Neural crest cell (in vitro differentiated cells): Measurements from ENCODE around the gene ZNF225. TPM values are rescaled to one million over a fixed set of nuclear protein-coding genes. Genes with fewer than 3 reads are reported as not detected.
"Not testable (repeated sequence)": the region's sequence is repeated elsewhere in the genome, so short reads cannot be mapped to it uniquely, and the experiment has no call there.

ENCODE experiments used
- DNase-seq: peaks from one replicate; pipeline ENCODE4 v3.0.0; 2021; ENCODE audit warnings: low read depth, mixed read lengths, low spot score
- H3K27ac Mint-ChIP-seq: one replicate; pipeline ENCODE4 v1.8.0; 2021; ENCODE audit warnings: mild to moderate bottlenecking, mixed read lengths; ENCODE audit not compliant: unreplicated experiment
- H3K27me3 Mint-ChIP-seq: 2 replicates; pipeline ENCODE4 v1.8.0; 2021; ENCODE audit warnings: low read depth, mild to moderate bottlenecking, mixed read lengths
- H3K36me3 Mint-ChIP-seq: 2 replicates; pipeline ENCODE4 v1.8.0; 2021; ENCODE audit warnings: low read depth, mild to moderate bottlenecking, mixed read lengths
- H3K4me1 Mint-ChIP-seq: 2 replicates; pipeline ENCODE4 v1.8.0; 2021; ENCODE audit warnings: mixed read lengths
- H3K4me3 Mint-ChIP-seq: one replicate; pipeline ENCODE4 v1.8.0; 2021; ENCODE audit warnings: mild to moderate bottlenecking, mixed read lengths
- H3K9me3 Mint-ChIP-seq: 2 replicates; pipeline ENCODE4 v1.8.0; 2021; ENCODE audit warnings: mixed read lengths
- total RNA-seq: library from RNA; stranded (reverse); gene quantifications from 2 replicates; pipeline ENCODE4 v1.2.1, GENCODE V29; 2021
- TF ChIP-seq, protein P1 (sequence below): fragments of 200-600 bp; sonication (generic); conservative IDR thresholded peaks from 2 replicates; pipeline ENCODE4 v1.5.0; 2021; ENCODE audit warnings: antibody characterized with exemption, mild to moderate bottlenecking

Gene ZNF225
- total RNA-seq, 1 donor from 2014 or later = 6.9 TPM

DNA sequence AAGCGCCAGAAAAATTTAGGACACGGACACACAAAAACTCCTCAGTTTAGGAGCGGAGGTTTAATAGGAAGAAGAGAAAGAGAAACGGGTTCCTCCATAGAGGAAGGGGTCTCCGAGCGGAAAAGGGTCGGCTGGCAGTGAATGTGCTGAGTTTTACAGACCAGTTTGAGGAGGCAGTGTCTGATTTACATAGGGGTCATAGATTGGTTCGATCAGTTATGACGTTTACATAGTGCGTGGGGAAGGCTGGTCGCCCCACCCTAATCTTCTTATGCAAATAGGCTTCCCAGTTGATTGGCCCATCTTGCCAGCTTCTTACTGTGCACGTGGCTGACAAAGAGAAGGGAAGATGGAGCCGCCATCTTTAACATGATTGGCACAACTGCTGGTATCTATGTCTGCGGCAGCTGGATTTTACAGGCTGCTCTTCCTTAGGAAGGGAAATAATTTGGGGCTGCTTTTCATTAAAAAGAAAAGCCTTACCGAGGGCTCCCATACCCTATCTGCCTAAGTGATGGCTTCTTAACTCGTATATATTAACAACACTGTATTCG, 1.2 kb upstream of the ZNF225 start:
- DNase-seq = peak; percentile 4
- H3K36me3 Mint-ChIP-seq = peaks cover 43% of the 10 kb centered on the region

DNA sequence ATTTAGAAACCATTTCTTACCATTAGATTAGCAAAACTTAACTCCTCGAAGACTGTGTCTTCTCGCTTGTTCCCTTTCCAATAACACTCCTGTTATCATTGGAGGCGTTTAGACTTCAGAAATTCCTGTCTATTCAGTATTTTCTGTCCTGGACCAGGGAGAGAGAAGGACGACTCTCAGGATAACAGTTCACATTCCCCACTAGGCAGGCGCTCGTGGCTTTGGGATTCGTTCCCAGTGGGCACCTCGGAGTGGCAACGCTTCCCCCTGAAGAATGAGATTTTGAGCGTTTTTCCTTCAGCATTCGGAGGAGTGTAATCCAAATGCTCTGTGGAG, 429 bp upstream of the ZNF225 start:
- peaks cover 32% of the 10 kb centered on the region for H3K4me1 Mint-ChIP-seq
- no peak for DNase-seq
- H3K36me3 Mint-ChIP-seq = peaks cover 40% of the 10 kb centered on the region
- TF ChIP-seq, protein P1, sequence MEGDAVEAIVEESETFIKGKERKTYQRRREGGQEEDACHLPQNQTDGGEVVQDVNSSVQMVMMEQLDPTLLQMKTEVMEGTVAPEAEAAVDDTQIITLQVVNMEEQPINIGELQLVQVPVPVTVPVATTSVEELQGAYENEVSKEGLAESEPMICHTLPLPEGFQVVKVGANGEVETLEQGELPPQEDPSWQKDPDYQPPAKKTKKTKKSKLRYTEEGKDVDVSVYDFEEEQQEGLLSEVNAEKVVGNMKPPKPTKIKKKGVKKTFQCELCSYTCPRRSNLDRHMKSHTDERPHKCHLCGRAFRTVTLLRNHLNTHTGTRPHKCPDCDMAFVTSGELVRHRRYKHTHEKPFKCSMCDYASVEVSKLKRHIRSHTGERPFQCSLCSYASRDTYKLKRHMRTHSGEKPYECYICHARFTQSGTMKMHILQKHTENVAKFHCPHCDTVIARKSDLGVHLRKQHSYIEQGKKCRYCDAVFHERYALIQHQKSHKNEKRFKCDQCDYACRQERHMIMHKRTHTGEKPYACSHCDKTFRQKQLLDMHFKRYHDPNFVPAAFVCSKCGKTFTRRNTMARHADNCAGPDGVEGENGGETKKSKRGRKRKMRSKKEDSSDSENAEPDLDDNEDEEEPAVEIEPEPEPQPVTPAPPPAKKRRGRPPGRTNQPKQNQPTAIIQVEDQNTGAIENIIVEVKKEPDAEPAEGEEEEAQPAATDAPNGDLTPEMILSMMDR = peak; percentile 20
- peak overlapping the region; percentile 99 for H3K4me3 Mint-ChIP-seq
- H3K27ac Mint-ChIP-seq = peak overlapping the region; percentile 91
- H3K27me3 Mint-ChIP-seq = no peaks in the 10 kb centered on the region
- H3K9me3 Mint-ChIP-seq = peaks cover 13% of the 10 kb centered on the region

More for the DNA sequence above, 1.2 kb upstream of the ZNF225 start:
- no peaks in the 10 kb centered on the region for H3K27me3 Mint-ChIP-seq
- TF ChIP-seq, protein P1 = no peak
- no peak overlapping the region for H3K27ac Mint-ChIP-seq
- peak overlapping the region; percentile 99 for H3K4me3 Mint-ChIP-seq
- peaks cover 19% of the 10 kb centered on the region for H3K9me3 Mint-ChIP-seq
- peaks cover 32% of the 10 kb centered on the region for H3K4me1 Mint-ChIP-seq

DNA sequence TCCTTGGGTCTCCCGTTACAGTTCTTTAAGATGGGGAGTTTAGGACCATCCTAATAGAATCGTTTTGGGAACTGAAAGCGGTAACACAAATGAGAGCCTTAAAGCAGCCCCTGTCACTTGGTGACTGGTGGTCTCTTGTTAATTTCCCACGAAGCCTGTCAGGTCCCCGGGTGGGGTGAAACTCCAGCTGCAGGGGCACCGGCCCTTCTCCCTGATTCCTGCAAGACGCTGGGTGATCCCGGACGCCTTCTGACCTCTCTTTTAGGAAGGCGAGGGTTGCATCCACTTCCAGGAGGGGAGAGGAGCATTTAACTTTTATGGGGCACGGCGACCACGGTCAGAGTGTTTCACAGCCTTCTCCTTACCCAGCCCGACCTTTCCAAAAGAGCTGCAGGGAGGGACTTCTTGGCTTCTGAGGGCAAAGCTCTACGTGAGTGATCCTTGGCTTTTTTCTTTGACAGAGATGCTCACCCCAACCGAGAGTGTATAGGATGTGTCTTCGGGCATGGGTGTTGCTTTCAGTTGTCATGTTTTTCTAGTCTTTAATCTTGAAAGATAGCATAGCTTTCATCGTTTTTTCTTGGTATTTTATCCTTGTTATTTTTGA, 688 bp downstream of the ZNF225 start:
- H3K27me3 Mint-ChIP-seq = no peaks in the 10 kb centered on the region
- H3K9me3 Mint-ChIP-seq = peaks cover 13% of the 10 kb centered on the region
- H3K27ac Mint-ChIP-seq = peak overlapping the region; percentile 91
- DNase-seq = no peak
- H3K4me3 Mint-ChIP-seq = peak overlapping the region; percentile 99
- TF ChIP-seq, protein P1 = no peak
- peaks cover 32% of the 10 kb centered on the region for H3K4me1 Mint-ChIP-seq
- H3K36me3 Mint-ChIP-seq = peaks cover 31% of the 10 kb centered on the region

DNA sequence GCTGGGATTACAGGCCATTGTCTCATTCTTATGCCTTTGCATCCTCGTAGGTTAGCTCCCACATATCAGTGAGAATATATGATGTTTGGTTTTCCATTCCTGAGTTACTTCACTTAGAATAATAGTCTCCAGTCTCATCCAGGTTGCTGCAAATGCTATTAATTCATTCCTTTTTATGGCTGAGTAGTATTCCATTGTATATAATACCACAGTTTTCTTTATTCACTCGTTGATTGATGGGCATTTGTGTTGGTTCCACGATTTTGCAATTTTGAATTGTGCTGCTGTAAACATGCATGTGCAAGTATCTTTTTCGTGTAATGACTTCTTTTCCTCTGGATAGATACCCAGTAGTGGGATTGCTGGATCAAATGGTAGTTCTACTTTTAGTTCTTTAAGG, 8.0 kb downstream of the ZNF225 start:
- not testable (repeated sequence) for H3K4me1 Mint-ChIP-seq, H3K27ac Mint-ChIP-seq, H3K27me3 Mint-ChIP-seq, DNase-seq, H3K4me3 Mint-ChIP-seq
- Mint-ChIP-seq H3K9me3 (peaks cover 18% of the 10 kb centered on the region), H3K36me3 (peaks cover 68% of the 10 kb centered on the region)

DNA sequence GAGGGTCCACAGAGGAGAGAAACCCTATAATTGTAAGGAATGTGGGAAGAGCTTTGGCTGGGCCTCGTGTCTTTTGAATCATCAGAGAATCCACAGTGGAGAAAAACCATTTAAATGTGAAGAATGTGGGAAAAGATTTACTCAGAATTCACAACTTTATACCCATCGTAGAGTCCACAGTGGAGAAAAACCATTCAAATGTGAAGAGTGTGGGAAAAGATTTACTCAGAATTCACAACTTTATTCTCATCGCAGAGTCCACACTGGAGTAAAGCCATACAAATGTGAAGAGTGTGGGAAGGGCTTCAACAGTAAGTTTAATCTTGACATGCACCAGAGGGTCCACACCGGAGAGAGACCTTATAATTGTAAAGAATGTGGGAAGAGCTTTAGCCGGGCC, 18.8 kb downstream of the ZNF225 start:
- Mint-ChIP-seq H3K9me3 (peaks cover 6% of the 10 kb centered on the region), H3K36me3 (peaks cover 39% of the 10 kb centered on the region), H3K4me3 (no peak overlapping the region), H3K27me3 (no peaks in the 10 kb centered on the region), H3K27ac (no peak overlapping the region), H3K4me1 (no peaks in the 10 kb centered on the region)
- no peak for DNase-seq
- TF ChIP-seq, protein P1 = no peak

DNA sequence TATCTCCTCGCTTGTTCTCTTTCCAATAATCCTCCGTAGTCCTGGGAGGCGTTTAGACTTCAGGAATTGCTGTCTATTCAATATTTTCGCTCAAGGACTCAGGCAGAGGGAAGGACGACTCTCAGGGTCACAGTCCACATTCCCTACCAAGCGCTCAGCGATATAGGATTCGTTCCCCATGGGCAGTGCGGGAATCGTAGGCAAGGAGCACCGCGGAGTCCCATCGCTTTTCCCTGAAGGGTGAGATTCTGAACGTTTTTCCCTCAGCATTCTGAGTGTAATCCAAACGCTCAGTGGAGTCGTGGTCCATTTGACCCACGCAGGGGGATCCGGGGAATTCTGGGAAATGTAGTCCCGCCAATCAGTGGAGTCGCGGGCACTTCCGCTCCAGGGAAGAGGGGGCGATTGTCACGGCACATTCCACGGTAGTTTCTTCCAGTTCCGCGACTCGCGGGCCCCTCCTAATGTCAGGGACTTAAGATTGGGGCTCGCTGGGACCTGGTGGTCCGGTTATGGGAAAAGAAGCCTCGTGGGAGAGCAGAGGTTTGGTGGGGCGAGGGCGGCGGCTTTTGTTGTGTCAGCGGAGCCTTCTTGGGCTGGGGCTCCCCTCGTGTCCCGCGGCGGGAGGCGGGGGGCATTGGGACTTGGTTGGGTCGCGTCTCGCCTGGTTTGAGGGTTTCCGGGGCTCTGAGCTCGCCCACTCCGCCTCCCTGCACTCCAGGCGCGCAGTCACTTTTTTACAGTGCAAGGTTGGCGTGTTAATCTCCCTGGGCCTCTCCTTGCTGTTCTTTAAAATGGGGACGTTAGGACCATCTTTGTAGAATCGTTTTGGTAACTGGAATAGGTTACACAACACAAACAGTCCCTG, 28.2 kb downstream of the ZNF225 start, which contains the start of gene ZNF234:
ZNF234 (plus strand) TSS at position 364 of the 868 bp plus-strand sequence. CDS start 3,079 bp downstream, outside the sequence.
- TF ChIP-seq, protein P1 = no peak
- Mint-ChIP-seq H3K27ac (peak within 1 kb of the TSS; percentile 69), H3K36me3 (peaks cover 5% of the 10 kb centered on the region), H3K9me3 (no peaks in the 10 kb centered on the region), H3K4me1 (peaks cover 23% of the 10 kb centered on the region), H3K27me3 (no peaks in the 10 kb centered on the region), H3K4me3 (peak within 1 kb of the TSS; percentile 92)
- DNase-seq = peak; percentile 68
